ENCODE measurements around the gene IL17RB. TPM values are rescaled to one million over a fixed set of nuclear protein-coding genes. Genes with fewer than 3 reads are reported as not detected.

Gene IL17RB
- total RNA-seq, 4 donors from 2014 or later = 3.3 to 7.1 (median 5.0) TPM

- Histone ChIP-seq H3K4me3 (no peak overlapping the region), H3K36me3 (peaks cover 0 to 39% (median 0%) of the 10 kb centered on the region in 3 donors), H3K27me3 (no peaks in the 10 kb centered on the region), H3K4me1 (no peaks in the 10 kb centered on the region), H3K27ac (no peak overlapping the region), H3K9me3 (no peaks in the 10 kb centered on the region)
- no peak for DNase-seq (ENCODE audit: low spot score in 2 of 2)
- WGBS, 2 donors = 66 to 75% methylated on average over 20 to 21 of the region's 21 CpGs
- TF ChIP-seq CTCF (IDR thresholded peaks at IDR 0.05) (no peak), EP300 (IDR thresholded peaks at IDR 0.05) (no peak), POLR2A (IDR thresholded peaks at IDR 0.05) (no peak)
These were observed 25.4 kb upstream of the IL17RB start for GRCh38 chr3:53820756-53821580.

- H3K27ac ChIP-seq = no peak overlapping the region
- H3K4me1 ChIP-seq = no peaks in the 10 kb centered on the region
- 44 to 70% methylated on average over 4 to 5 of the region's 5 CpGs for WGBS, 2 donors
- peaks cover 0 to 33% (median 0%) of the 10 kb centered on the region in 3 donors for H3K36me3 ChIP-seq
- no peak overlapping the region for H3K4me3 ChIP-seq
- H3K27me3 ChIP-seq = no peaks in the 10 kb centered on the region
- DNase-seq (ENCODE audit: low spot score in 2 of 2) = no peak
- H3K9me3 ChIP-seq = no peaks in the 10 kb centered on the region
- TF ChIP-seq CTCF (IDR thresholded peaks at IDR 0.05) (no peak), POLR2A (IDR thresholded peaks at IDR 0.05) (no peak), EP300 (IDR thresholded peaks at IDR 0.05) (no peak)
These were observed 24.7 kb upstream of the IL17RB start for GRCh38 chr3:53821631-53822121.

- no peaks in the 10 kb centered on the region for H3K9me3 ChIP-seq
- no peaks in the 10 kb centered on the region for H3K4me1 ChIP-seq
- DNase-seq (ENCODE audit: low spot score in 2 of 2) = no peak
- TF ChIP-seq POLR2A (IDR thresholded peaks at IDR 0.05) (no peak), EP300 (IDR thresholded peaks at IDR 0.05) (no peak), CTCF (IDR thresholded peaks at IDR 0.05) (no peak)
- no peak overlapping the region for H3K4me3 ChIP-seq
- peaks cover 0 to 31% (median 0%) of the 10 kb centered on the region in 3 donors for H3K36me3 ChIP-seq
- WGBS, 2 donors = 74 to 84% methylated on average over 6 to 14 of the region's 14 CpGs
- no peak overlapping the region for H3K27ac ChIP-seq
- H3K27me3 ChIP-seq = no peaks in the 10 kb centered on the region
These were observed 24.0 kb upstream of the IL17RB start for GRCh38 chr3:53822331-53822741.

GRCh38 chr3:53823026-53823955 lies 23.1 kb upstream of the IL17RB start:
- no peaks in the 10 kb centered on the region for H3K4me1 ChIP-seq
- DNase-seq (ENCODE audit: low spot score in 2 of 2) = no peak
- no peaks in the 10 kb centered on the region for H3K9me3 ChIP-seq
- 97% methylated on average over 35 to 53 of the region's 67 CpGs for WGBS, 2 donors
- H3K4me3 ChIP-seq = no peak overlapping the region
- H3K27me3 ChIP-seq = no peaks in the 10 kb centered on the region
- H3K36me3 ChIP-seq = peaks cover 0 to 21% (median 0%) of the 10 kb centered on the region in 3 donors
- H3K27ac ChIP-seq = no peak overlapping the region
- TF ChIP-seq CTCF (IDR thresholded peaks at IDR 0.05) (no peak), EP300 (IDR thresholded peaks at IDR 0.05) (no peak), POLR2A (IDR thresholded peaks at IDR 0.05) (no peak)

Measured in tibial nerve (tissue), 4 donors.